Stomach (tissue), 9 donors: ENCODE results near the gene TNFRSF17. TPM values are rescaled to one million over a fixed set of nuclear protein-coding genes. Genes with fewer than 3 reads are reported as not detected.
A peak's percentile ranks its signal among the peaks of the same experiment; 100 is the strongest.

ENCODE experiments used
- DNase-seq, 2 donors: peaks; one replicate each; pipeline versions ENCODE4 v3.0.0 to v3.0.0-alpha.2; 2013 to 2019
- H3K27ac ChIP-seq, 5 donors: fragments of 200-600 bp in 4 of 5; sonication (generic) in 4 of 5; one replicate each; pipeline ENCODE4 v1.5.1; 2013 to 2019; ENCODE audit warnings: mild to moderate bottlenecking in 1 of 5, moderate library complexity in 1 of 5
- H3K27me3 ChIP-seq, 3 donors: fragments of 200-600 bp; sonication (generic); one replicate each; pipeline ENCODE4 v1.5.1; 2017 to 2019; ENCODE audit warnings: mixed run types in 1 of 3
- H3K36me3 ChIP-seq, 4 donors: fragments of 200-600 bp; sonication (generic); 1 replicate in 3 of 4; 2 replicates in 1 of 4; pipeline ENCODE4 v1.5.1; 2016 to 2019
- H3K4me1 ChIP-seq, 4 donors: fragments of 200-600 bp; sonication (generic); one replicate each; pipeline ENCODE4 v1.5.1; 2016 to 2019
- H3K4me3 ChIP-seq, 4 donors: fragments of 200-600 bp; sonication (generic) in 3 of 4; one replicate each; pipeline ENCODE4 v1.5.1; 2016 to 2019; ENCODE audit warnings: mild to moderate bottlenecking in 1 of 4
- H3K9me3 ChIP-seq, 4 donors: fragments of 200-600 bp; sonication (generic); one replicate each; pipeline ENCODE4 v1.5.1; 2016 to 2019
- EP300 ChIP-seq: sonication (generic); formaldehyde crosslinking; IDR thresholded peaks from one replicate; pipeline ENCODE4 v1.6.1; 2017; ENCODE audit warnings: antibody characterized with exemption
- POLR2A ChIP-seq, 4 donors: fragments of 450-650 bp; IDR thresholded peaks; one replicate each; pipeline ENCODE4 v1.6.1; 2016; ENCODE audit warnings: antibody characterized with exemption in 4 of 4, control low read depth in 2 of 4, mild to moderate bottlenecking in 1 of 4, moderate library complexity in 1 of 4
- POLR2AphosphoS5 ChIP-seq, 3 donors: sonication (generic); formaldehyde crosslinking; IDR thresholded peaks; one replicate each; pipeline ENCODE4 v1.6.1; 2016; ENCODE audit warnings: antibody characterized with exemption in 3 of 3
- WGBS, 5 donors: extraction: QIAGEN DNeasy Blood & Tissue Kit in 3 of 5; methylation state at CpG; one replicate each; pipeline versions ENCODE4 v1.1.5 to v1.1.7; 2013 to 2018; 5-methylcytosine and 5-hydroxymethylcytosine counted together
- intact Hi-C: fragments of 100-400 bp; cut with DNase I; formaldehyde crosslinking; loops from one replicate; pipeline ENCODE4 v1.15.1; 2023; ENCODE audit warnings: low total_unique reads
- polyA plus RNA-seq, 3 donors: library from polyadenylated mRNA; stranded (reverse); fragments of 200-250 nt; gene quantifications; one replicate each; pipeline ENCODE4 v1.2.3, GENCODE V29; 2013
- total RNA-seq, 5 donors: library from RNA; depleted of rRNA; stranded (reverse); fragments of >200 nt; gene quantifications; one replicate each; pipeline versions ENCODE4 v1.1.0 to v1.2.3, GENCODE V29; 2014 to 2016
- TF ChIP-seq, protein P1 (sequence below), 7 experiments: fragments of 450-650 bp in 4 of 7; fragments of 200-600 bp in 3 of 7; sonication (generic) in 3 of 7; IDR thresholded peaks; one replicate each; pipeline ENCODE4 v1.5.1; 2016 to 2019; ENCODE audit warnings: antibody characterized with exemption in 7 of 7, control low read depth in 2 of 7, mild to moderate bottlenecking in 1 of 7
- donor health status: healthy with polysubstance abuse.
- donor health status: Bipolar disorder and iron deficiency.
- donor health status: healthy.

Gene TNFRSF17
- total and polyA plus RNA-seq, 8 donors = 1.1 to 7.4 (median 1.8) TPM; not detected in 4

DNA sequence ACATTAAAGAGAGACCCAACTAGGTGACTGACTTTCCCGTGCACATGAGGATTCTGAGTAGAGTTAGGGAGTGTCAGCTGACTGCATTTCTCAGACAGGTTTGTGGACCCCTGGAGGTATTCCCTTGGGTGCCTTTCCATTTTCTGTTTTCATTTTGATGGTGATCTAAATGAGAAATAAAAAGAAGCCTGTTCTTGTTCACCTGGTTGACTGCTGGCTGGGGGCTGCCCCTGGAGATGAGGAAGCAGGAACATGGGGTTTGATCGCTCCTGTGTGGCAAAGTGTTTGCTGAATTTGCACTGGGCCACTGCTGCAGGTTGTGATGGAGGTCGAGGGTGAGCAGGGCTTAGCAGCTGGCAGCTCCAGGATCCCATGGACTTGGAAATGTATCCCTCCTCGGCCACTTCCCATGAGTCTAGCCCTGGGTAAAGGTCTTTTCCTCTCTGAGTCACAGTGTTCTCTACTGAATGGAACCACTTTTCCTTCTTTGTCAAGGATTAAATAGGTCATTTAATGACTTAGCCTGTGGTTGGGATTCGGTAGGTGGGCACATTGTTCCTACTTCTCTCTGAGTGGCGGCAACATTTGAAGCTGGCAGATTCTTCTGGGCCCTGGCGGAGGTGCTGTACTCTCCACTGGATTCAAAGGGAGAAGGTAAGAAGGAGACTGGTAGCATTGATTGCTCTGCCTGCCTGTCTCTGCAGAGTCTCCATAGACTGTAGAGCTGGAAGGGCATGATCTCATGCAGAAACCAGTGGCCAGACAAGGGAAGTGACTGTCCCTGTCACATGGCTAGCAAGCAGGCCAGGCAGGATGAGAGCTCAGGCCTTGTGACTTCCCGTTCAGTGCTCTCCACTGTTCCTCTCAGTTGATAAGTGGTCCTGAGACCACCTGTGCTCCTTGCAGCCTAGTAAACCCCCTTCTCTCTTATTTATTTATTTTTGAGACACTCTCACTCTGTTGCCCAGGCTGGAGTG lies 29.4 kb downstream of the TNFRSF17 start:
- Histone ChIP-seq H3K4me1 (peaks cover 0 to 34% (median 13%) of the 10 kb centered on the region in 4 donors), H3K27me3 (no peaks in the 10 kb centered on the region), H3K36me3 (peaks cover 0 to 9% (median 1%) of the 10 kb centered on the region in 4 donors), H3K27ac (peak overlapping the region in 3 of 5 donors; percentile 25 to 50 (median 39)), H3K4me3 (no peak overlapping the region), H3K9me3 (no peaks in the 10 kb centered on the region)
- DNase-seq = peak in 1 of 2 donors; percentile 26
- WGBS, 5 donors = 74 to 83% (median 77%) methylated on average over 8 of the region's 8 CpGs
- intact Hi-C loops = no loop called here
- TF ChIP-seq POLR2AphosphoS5 (IDR thresholded peaks at IDR 0.05) (no peak), POLR2A (IDR thresholded peaks at IDR 0.05) (no peak), EP300 (no peak)
- TF ChIP-seq, protein P1, sequence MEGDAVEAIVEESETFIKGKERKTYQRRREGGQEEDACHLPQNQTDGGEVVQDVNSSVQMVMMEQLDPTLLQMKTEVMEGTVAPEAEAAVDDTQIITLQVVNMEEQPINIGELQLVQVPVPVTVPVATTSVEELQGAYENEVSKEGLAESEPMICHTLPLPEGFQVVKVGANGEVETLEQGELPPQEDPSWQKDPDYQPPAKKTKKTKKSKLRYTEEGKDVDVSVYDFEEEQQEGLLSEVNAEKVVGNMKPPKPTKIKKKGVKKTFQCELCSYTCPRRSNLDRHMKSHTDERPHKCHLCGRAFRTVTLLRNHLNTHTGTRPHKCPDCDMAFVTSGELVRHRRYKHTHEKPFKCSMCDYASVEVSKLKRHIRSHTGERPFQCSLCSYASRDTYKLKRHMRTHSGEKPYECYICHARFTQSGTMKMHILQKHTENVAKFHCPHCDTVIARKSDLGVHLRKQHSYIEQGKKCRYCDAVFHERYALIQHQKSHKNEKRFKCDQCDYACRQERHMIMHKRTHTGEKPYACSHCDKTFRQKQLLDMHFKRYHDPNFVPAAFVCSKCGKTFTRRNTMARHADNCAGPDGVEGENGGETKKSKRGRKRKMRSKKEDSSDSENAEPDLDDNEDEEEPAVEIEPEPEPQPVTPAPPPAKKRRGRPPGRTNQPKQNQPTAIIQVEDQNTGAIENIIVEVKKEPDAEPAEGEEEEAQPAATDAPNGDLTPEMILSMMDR (IDR thresholded peaks at IDR 0.05) = no peak

DNA sequence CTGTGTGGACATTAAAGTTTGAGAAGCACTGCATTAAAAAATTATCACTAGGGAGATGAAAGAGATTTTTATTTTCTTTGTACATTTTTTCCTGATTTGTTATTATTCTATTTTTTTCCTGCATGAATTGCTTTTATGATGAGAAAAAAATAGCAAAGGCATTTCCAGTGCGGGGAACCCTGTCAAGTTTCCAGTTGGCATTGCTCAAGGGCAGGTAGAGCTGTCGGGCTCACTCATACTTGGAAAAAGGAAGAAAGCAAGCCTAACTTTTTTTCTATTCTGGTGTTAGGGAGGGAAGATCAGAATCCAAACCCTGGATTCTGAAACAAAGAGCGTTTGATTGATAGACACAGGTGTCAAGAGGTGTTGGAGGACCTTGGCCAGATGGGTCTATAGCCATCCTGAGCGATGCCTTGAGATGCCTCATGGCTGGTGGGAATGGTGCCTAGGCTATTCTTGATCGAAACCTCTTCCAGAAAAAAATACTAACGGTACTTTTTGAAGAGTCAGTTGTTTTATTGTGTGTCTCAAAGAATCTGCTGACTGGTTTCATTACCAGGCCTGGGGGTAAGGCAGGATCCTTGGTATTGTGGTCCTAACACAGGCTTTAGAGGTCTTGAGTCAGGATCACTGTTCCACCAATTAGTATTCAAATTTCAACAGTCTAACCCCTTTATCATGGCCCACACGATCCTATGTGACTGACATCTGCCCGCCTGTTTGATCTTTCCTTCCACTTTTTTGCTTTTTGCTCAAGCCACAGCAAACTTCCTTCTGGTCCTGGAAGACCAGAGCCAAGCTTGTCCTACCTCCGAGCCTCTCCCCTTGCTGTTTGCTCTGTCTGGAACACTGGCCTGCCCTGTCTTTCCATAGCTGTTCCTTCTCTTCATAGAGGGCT lies 31.7 kb downstream of the TNFRSF17 start:
- H3K36me3 ChIP-seq = peaks cover 0 to 25% (median 17%) of the 10 kb centered on the region in 4 donors
- peaks cover 0 to 21% (median 8%) of the 10 kb centered on the region in 4 donors for H3K4me1 ChIP-seq
- intact Hi-C loops = no loop called here
- DNase-seq = no peak
- no peaks in the 10 kb centered on the region for H3K27me3 ChIP-seq
- H3K9me3 ChIP-seq = no peaks in the 10 kb centered on the region
- H3K4me3 ChIP-seq = no peak overlapping the region
- 75 to 80% (median 78%) methylated on average over 9 of the region's 9 CpGs for WGBS, 5 donors
- TF ChIP-seq POLR2AphosphoS5 (IDR thresholded peaks at IDR 0.05) (no peak), POLR2A (IDR thresholded peaks at IDR 0.05) (no peak), EP300 (no peak)
- TF ChIP-seq, protein P1 (IDR thresholded peaks at IDR 0.05) = no peak
- H3K27ac ChIP-seq = no peak overlapping the region

DNA sequence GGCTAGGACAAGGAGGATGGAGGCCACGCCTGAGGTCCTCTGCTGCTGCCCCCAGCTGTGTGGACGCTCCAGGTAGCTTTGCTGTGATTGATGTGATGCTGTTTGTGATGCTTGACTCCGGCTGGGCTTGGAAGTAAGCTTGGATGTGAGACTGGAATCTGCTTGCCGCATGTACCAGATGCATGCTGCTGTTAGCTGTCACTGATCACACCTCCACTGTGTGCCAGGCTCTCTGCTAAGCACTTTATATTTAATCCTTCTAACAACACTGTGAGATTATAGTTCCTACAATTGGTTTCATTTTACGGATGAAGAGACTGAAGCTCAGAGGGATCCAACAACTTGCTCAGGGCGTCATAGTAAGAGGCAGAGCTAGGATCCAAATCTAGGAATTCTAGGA lies 35.0 kb downstream of the TNFRSF17 start:
- peaks cover 0 to 9% (median 0%) of the 10 kb centered on the region in 4 donors for H3K4me1 ChIP-seq
- H3K36me3 ChIP-seq = peaks cover 0 to 52% (median 41%) of the 10 kb centered on the region in 4 donors
- no peak overlapping the region for H3K27ac ChIP-seq
- no peaks in the 10 kb centered on the region for H3K27me3 ChIP-seq
- no peaks in the 10 kb centered on the region for H3K9me3 ChIP-seq
- TF ChIP-seq EP300 (no peak), POLR2AphosphoS5 (IDR thresholded peaks at IDR 0.05) (no peak)
- DNase-seq = no peak
- 82 to 91% (median 85%) methylated on average over 6 of the region's 6 CpGs for WGBS, 5 donors
- no peak overlapping the region for H3K4me3 ChIP-seq
- intact Hi-C loops = no loop called here

DNA sequence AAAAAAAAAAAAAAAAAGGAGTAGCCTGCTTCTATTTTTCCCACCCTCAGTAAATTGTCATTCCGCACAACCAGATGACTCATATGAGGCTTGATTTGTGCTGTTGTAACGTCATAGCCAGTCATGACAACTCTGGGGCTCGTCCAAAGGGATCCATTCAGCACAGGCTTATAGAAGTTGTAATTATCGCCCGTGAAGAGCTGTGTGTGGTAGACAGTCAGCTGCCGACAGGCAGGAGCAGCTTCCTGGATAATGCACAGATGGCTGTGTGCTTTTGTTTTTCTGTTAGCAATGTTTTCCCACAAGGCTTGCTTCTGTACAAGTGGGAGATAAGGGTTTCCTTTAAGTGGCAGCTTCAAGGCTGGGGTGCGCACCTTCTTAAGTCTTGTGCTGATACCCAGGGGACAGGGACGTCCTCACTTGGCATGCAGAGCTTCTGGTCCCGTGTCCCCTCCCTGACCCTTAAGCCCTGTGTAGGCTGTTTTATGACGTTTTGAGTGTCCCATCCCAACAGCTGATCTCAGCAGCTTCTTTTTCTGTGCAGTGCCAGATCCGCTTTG lies 37.5 kb downstream of the TNFRSF17 start:
- intact Hi-C loops = no loop called here
- DNase-seq = peak in 1 of 2 donors; percentile 53
- H3K27ac ChIP-seq = no peak overlapping the region

More for the DNA sequence above, 37.5 kb downstream of the TNFRSF17 start:
- 71 to 81% (median 80%) methylated on average over 11 of the region's 11 CpGs for WGBS, 5 donors
- Histone ChIP-seq H3K4me3 (no peak overlapping the region), H3K36me3 (peaks cover 0 to 66% (median 49%) of the 10 kb centered on the region in 4 donors), H3K4me1 (no peaks in the 10 kb centered on the region), H3K27me3 (no peaks in the 10 kb centered on the region), H3K9me3 (no peaks in the 10 kb centered on the region)
- TF ChIP-seq POLR2A (IDR thresholded peaks at IDR 0.05) (no peak), EP300 (no peak), POLR2AphosphoS5 (IDR thresholded peaks at IDR 0.05) (no peak)
- TF ChIP-seq, protein P1 (IDR thresholded peaks at IDR 0.05) = no peak
